Adrenal gland (tissue), 12 donors: ENCODE data around the gene CEPT1. TPM values are rescaled to one million over a fixed set of nuclear protein-coding genes. Genes with fewer than 3 reads are reported as not detected.

Experiments used
- DNase-seq, 7 donors: peaks; one replicate each; pipeline ENCODE4 v3.0.0-alpha.2; 2019 to 2020
- H3K27ac ChIP-seq, 5 donors: fragments of 200-600 bp; sonication (generic) in 4 of 5; 1 replicate in 3 of 5; 2 replicates in 2 of 5; pipeline versions ENCODE4 v1.5.1 to v1.8.0; 2016 to 2020; ENCODE audit warnings: mild to moderate bottlenecking in 1 of 5
- H3K27me3 ChIP-seq: fragments of 200-600 bp; 2 replicates; pipeline ENCODE4 v1.8.0; 2021
- H3K36me3 ChIP-seq, 2 donors: fragments of 200-600 bp; replicated peaks in 1 of 2; 1 replicate in 1 of 2; 2 replicates in 1 of 2; pipeline versions ENCODE4 v1.5.1 to v1.8.0; 2018 to 2022
- H3K4me1 ChIP-seq, 2 donors: fragments of 200-600 bp; replicated peaks in 1 of 2; 1 replicate in 1 of 2; 2 replicates in 1 of 2; pipeline versions ENCODE4 v1.5.1 to v1.8.0; 2018 to 2021
- H3K4me3 ChIP-seq, 4 donors: fragments of 200-600 bp; sonication (generic) in 3 of 4; one replicate each; pipeline ENCODE4 v1.5.1; 2016 to 2018
- H3K9me3 ChIP-seq, 3 donors: fragments of 200-600 bp; sonication (generic) in 1 of 3; replicated peaks in 1 of 3; 1 replicate in 2 of 3; 2 replicates in 1 of 3; pipeline versions ENCODE4 v1.5.1 to v1.8.0; 2016 to 2021
- CTCF ChIP-seq, 6 experiments: fragments of 450-650 bp in 4 of 6; fragments of 200-600 bp in 2 of 6; sonication (generic) in 1 of 6; IDR thresholded peaks; 1 replicate in 5 of 6; 2 replicates in 1 of 6; pipeline versions ENCODE4 v1.5.1 to v1.8.0; 2016 to 2021; ENCODE audit warnings: antibody characterized with exemption in 6 of 6, mild to moderate bottlenecking in 2 of 6, moderate library complexity in 1 of 6
- POLR2A ChIP-seq, 2 donors: fragments of 450-650 bp; IDR thresholded peaks; one replicate each; pipeline ENCODE4 v1.6.1; 2017; ENCODE audit warnings: antibody characterized with exemption in 2 of 2, mild to moderate bottlenecking in 2 of 2, moderate library complexity in 1 of 2
- WGBS, 4 donors: extraction: QIAGEN DNeasy Blood & Tissue Kit in 2 of 4; methylation state at CpG; one replicate each; pipeline versions ENCODE4 v1.1.5 to v1.1.7; 2013 to 2017; 5-methylcytosine and 5-hydroxymethylcytosine counted together
- intact Hi-C, 2 donors: fragments of 100-400 bp; cut with DNase I; formaldehyde crosslinking; loops; one replicate each; pipeline versions ENCODE4 v1.14.1 to v1.15.0; 2022 to 2023
- polyA plus RNA-seq, 3 donors: library from polyadenylated mRNA; stranded (reverse); fragments of 200-250 nt in 2 of 3; fragments of 350-450 nt in 1 of 3; fragmentation: Illumina TruSeq in 1 of 3; extraction: RNeasy Lipid Tissue Mini Kit (QIAGEN cat#74804) in 1 of 3; gene quantifications; one replicate each; pipeline ENCODE4 v1.2.3, GENCODE V29; 2013 to 2014
- total RNA-seq, 9 donors: library from RNA; depleted of rRNA in 4 of 9; stranded (reverse); fragments of >200 nt in 4 of 9; fragments of 120-200 nt in 1 of 9; fragmentation: NEBNext Ultra II Directional in 1 of 9; extraction: Animal tissue kit (Norgen Biotek cat#: 25700) in 1 of 9; gene quantifications; one replicate each; pipeline versions ENCODE4 v1.1.0 to v1.2.4, GENCODE V29; 2013 to 2023
- donor health status: healthy with polysubstance abuse.
- donor health status: Bipolar disorder and iron deficiency.
- donor health status: DM: yes; HTN: yes; CAD: no.
- donor health status: DM: no; HTN: no; CAD: no.
- donor health status: DM: no; HTN: no; CAD: no.
- donor health status: DM: yes; HTN: yes; CAD: no.

Gene CEPT1
- total and polyA plus RNA-seq, 12 donors: 17.0 to 55.8 (median 38.1) TPM

GRCh38 chr1:111197598-111198284 is 57.7 kb downstream of the CEPT1 start:
- peaks cover 24 to 50% of the 10 kb centered on the region in 2 donors for H3K4me1 ChIP-seq
- H3K27me3 ChIP-seq: no peaks in the 10 kb centered on the region
- WGBS, 4 donors: 67 to 91% (median 82%) methylated on average over 5 to 6 of the region's 6 CpGs
- H3K9me3 ChIP-seq: no peaks in the 10 kb centered on the region
- no peaks in the 10 kb centered on the region for H3K36me3 ChIP-seq
- TF ChIP-seq POLR2A (IDR thresholded peaks at IDR 0.05): no peak
- peak in 1 of 6 experiments; percentile 42 for TF ChIP-seq CTCF (IDR thresholded peaks at IDR 0.05)
- H3K4me3 ChIP-seq: no peak overlapping the region
- intact Hi-C loops: no loop called here
- no peak overlapping the region for H3K27ac ChIP-seq
- no peak for DNase-seq

GRCh38 chr1:111198836-111199235 is 58.8 kb downstream of the CEPT1 start:
- intact Hi-C loops: no loop called here

GRCh38 chr1:111199329-111199728 is 59.3 kb downstream of the CEPT1 start:
- 82 to 94% (median 84%) methylated on average over 3 of the region's 3 CpGs for WGBS, 4 donors
- Histone ChIP-seq H3K27me3 (no peaks in the 10 kb centered on the region), H3K4me3 (peak overlapping the region in 1 of 4 donors; percentile 21), H3K9me3 (no peaks in the 10 kb centered on the region), H3K27ac (peak overlapping the region in 4 of 5 donors; percentile 29 to 87 (median 66)), H3K4me1 (peaks cover 14 to 45% of the 10 kb centered on the region in 2 donors), H3K36me3 (no peaks in the 10 kb centered on the region)
- TF ChIP-seq CTCF (IDR thresholded peaks at IDR 0.05): no peak
- TF ChIP-seq POLR2A (IDR thresholded peaks at IDR 0.05): no peak
- intact Hi-C loops: no loop called here
- DNase-seq: no peak

More at GRCh38 chr1:111198836-111199235, 58.8 kb downstream of the CEPT1 start:
- peaks cover 14 to 47% of the 10 kb centered on the region in 2 donors for H3K4me1 ChIP-seq
- TF ChIP-seq POLR2A (IDR thresholded peaks at IDR 0.05): no peak
- TF ChIP-seq CTCF (IDR thresholded peaks at IDR 0.05): no peak
- 90 to 93% (median 92%) methylated on average over 5 of the region's 5 CpGs for WGBS, 4 donors
- peak overlapping the region in 2 of 5 donors; percentile 29 to 87 for H3K27ac ChIP-seq
- H3K36me3 ChIP-seq: no peaks in the 10 kb centered on the region
- no peaks in the 10 kb centered on the region for H3K9me3 ChIP-seq
- no peaks in the 10 kb centered on the region for H3K27me3 ChIP-seq
- peak overlapping the region in 1 of 4 donors; percentile 21 for H3K4me3 ChIP-seq
- no peak for DNase-seq

GRCh38 chr1:111199881-111200801 is 60.1 kb downstream of the CEPT1 start, which contains the start of gene DENND2D:
Gene DENND2D, minus strand, starts transcription at chr1:111200646. Its CDS starts 187 bp downstream, at chr1:111200459.
- intact Hi-C loops: no loop called here
- H3K27me3 ChIP-seq: no peaks in the 10 kb centered on the region
- peak within 1 kb of the TSS in 1 of 4 donors; percentile 21 for H3K4me3 ChIP-seq
- no peaks in the 10 kb centered on the region for H3K9me3 ChIP-seq
- WGBS, 4 donors: 72 to 79% (median 72%) methylated on average over 14 to 17 of the region's 17 CpGs
- peaks cover 14 to 47% of the 10 kb centered on the region in 2 donors for H3K4me1 ChIP-seq
- no peak for TF ChIP-seq CTCF (IDR thresholded peaks at IDR 0.05)
- peak in 1 of 2 donors; percentile 41 for TF ChIP-seq POLR2A (IDR thresholded peaks at IDR 0.05)
- H3K27ac ChIP-seq: peak within 1 kb of the TSS in 4 of 5 donors; percentile 29 to 87 (median 66)
- DNase-seq: peak; percentile 61 to 89 (median 84)
- H3K36me3 ChIP-seq: no peaks in the 10 kb centered on the region
